Bronchial epithelial cell (primary cell): ENCODE measurements around the gene FAM168A. TPM values are rescaled to one million over a fixed set of nuclear protein-coding genes. Genes with fewer than 3 reads are reported as not detected.

ENCODE experiments used
- DNase-seq: peaks from one replicate; pipeline ENCODE4 v3.0.0-alpha.2; 2010; ENCODE audit warnings: low read depth
- FAIRE-seq: peaks from 2 replicates; lab custom pipeline; 2011; peaks lifted over from hg19 to GRCh38; lab: Jason Lieb, UNC
- H3K27me3 ChIP-seq: 2 replicates; pipeline ENCODE4 v1.5.1; 2011; ENCODE audit warnings: low read length; ENCODE audit not compliant: control insufficient read depth, insufficient read depth
- H3K36me3 ChIP-seq: 2 replicates; pipeline ENCODE4 v1.5.1; 2011; ENCODE audit warnings: low read length; ENCODE audit not compliant: control insufficient read depth, insufficient read depth
- H3K4me3 ChIP-seq: 2 replicates; pipeline ENCODE4 v1.5.1; 2011; ENCODE audit warnings: mild to moderate bottlenecking, low read depth, low read length, control low read depth
- total RNA-seq: library from RNA; depleted of rRNA; stranded (reverse); fragments of >200 nt; gene quantifications from 2 replicates; pipeline ENCODE4 v1.2.1, GENCODE V29; 2014
- TF ChIP-seq, protein P1 (sequence below): IDR thresholded peaks from 2 replicates; pipeline ENCODE4 v1.5.1; 2011; ENCODE audit warnings: mild to moderate bottlenecking, moderate library complexity, low read length, control low read depth, inconsistent platforms; ENCODE audit not compliant: insufficient read depth, severe bottlenecking

Gene FAM168A
- total RNA-seq, 1 donor from 2014 or later = 4.7 TPM

DNA sequence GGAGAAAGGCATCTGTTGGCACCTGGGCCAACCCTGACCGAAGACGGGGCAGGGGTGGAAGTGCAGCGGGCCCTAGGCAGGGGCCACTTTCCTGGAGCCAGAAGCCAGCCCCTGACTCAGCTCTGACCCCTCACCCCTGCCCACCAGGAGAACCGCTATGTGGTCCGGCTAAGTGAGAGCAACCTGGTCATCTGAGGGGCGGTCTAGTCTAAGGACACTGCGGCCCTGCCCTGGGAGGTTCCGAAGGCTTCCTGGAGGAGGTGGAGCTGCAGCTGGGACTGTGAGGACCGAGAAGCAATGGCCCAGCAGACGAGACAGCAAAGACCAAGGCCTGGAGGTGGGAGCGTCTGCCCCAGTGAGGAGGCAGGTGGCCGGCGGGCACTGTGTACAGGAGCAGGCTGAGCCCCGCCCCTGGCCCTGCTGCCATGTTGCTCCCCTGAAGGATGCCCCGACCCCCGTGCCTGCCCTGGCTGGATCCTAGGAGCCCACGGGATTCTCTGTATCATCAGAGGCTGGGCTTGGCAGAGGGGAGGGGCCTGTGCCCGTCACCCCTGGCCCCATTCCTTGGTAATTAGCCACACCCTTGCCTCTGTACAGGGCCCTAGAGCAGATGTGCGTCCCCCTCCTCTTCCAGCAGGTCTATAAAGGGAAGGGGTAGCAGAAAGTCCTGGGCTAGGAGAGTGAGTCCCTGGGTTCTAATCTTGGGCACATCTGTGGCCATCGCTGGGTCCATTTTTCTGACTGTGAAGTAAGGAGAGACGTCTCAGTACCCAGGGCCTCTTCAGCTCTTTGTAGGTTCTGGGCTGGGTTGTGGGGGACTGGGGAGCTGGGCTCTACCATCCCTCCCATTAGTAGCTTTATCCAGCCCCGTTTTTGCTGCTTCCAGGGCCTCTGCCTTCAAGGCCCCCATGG lies 202.4 kb downstream of the FAM168A start:
- FAIRE-seq (no peak), DNase-seq (no peak)
- H3K4me3 ChIP-seq = no peak overlapping the region
- H3K36me3 ChIP-seq = peaks cover 23% of the 10 kb centered on the region
- H3K27me3 ChIP-seq = no peaks in the 10 kb centered on the region
- TF ChIP-seq, protein P1, sequence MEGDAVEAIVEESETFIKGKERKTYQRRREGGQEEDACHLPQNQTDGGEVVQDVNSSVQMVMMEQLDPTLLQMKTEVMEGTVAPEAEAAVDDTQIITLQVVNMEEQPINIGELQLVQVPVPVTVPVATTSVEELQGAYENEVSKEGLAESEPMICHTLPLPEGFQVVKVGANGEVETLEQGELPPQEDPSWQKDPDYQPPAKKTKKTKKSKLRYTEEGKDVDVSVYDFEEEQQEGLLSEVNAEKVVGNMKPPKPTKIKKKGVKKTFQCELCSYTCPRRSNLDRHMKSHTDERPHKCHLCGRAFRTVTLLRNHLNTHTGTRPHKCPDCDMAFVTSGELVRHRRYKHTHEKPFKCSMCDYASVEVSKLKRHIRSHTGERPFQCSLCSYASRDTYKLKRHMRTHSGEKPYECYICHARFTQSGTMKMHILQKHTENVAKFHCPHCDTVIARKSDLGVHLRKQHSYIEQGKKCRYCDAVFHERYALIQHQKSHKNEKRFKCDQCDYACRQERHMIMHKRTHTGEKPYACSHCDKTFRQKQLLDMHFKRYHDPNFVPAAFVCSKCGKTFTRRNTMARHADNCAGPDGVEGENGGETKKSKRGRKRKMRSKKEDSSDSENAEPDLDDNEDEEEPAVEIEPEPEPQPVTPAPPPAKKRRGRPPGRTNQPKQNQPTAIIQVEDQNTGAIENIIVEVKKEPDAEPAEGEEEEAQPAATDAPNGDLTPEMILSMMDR = no peak

DNA sequence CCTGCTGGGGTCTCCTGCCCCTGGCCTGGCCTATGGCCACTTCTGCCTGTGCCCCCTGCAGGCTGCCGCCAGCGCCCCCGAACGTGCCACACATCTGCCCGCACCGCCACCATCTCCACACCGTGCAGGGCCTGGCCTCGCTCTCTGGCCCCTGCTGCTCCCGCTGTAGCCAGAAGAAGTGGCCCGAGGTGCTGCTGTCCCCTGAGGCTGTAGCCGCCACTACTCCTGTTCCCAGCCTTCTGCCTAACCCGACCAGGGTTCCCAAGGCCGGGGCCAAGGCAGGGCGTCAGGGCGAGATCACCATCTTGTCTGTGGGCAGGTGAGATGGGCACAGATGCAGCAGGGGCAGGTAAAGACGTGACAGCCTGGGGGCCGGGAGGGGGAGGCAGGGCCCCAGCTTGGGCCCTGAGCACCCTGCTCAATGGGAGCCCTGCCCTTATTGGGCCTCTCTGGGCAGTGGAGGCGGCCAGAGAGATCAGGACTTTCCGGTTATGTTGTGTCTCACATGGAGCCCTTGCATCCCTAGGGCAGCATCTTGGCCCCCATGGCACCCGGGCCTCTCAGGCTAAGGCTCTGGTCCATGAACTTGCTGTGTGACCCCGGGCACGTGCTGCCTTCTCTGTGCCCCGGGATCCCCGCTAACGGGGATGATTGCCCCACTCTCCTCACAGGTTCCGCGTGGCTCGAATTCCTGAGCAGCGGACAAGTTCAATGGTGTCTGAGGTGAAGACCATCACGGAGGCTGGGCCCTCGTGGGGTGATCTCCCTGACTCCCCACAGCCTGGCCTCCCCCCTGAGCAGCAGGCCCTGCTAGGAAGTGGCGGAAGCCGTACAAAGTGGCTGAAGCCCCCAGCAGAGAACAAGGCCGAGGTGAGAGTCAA lies 203.3 kb downstream of the FAM168A start:
- FAIRE-seq (no peak), DNase-seq (no peak)
- TF ChIP-seq, protein P1 = no peak
- Histone ChIP-seq H3K4me3 (no peak overlapping the region), H3K36me3 (peaks cover 23% of the 10 kb centered on the region), H3K27me3 (no peaks in the 10 kb centered on the region)

DNA sequence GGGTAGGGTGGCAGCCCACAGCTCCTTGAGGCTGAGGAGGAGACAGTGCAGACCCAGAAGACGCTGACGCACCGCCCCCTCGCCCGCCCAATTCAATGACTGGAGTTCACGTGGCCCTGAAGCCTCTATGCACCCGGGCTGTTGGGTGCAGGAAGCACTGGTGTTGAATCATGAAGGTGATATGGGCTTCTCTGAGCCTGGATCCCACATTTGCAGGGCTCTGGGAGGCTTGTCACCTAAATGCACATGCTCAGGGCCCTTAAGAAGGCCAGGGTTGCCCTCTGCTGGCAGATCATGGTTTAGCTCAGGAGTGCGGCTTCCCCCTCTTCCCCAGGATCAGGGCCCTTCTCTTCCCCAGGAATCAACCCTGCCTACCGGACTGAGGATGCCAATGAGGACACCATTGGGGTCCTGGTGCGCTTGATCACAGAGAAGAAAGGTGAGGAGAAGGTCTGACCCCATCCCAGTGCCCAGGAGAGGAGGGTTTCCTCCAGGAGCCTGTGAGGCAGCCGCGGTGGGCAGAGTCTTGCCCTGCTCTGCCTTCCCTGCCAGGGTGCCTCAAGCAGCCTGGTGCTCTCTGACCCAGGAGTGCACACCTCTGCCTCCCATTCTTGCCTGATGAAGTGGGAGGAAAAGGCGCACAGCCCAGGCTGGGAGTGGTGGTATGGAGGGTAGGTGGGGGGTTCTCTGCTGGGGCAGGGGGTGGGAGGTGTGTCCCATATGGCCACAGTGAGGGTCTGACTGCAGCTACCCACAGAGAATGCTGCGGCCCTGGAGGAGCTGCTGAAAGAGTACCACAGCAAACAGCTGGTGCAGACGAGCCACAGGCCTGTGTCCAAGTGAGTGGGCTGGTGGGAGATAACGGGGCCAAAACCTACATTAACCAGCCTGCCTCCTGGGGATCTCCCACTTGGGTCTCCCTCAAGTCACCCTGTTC lies 204.2 kb downstream of the FAM168A start:
- Histone ChIP-seq H3K27me3 (no peaks in the 10 kb centered on the region), H3K4me3 (no peak overlapping the region), H3K36me3 (peaks cover 24% of the 10 kb centered on the region)
- DNase-seq (peak; percentile 69), FAIRE-seq (no peak)
- TF ChIP-seq, protein P1 = peak; percentile 89

DNA sequence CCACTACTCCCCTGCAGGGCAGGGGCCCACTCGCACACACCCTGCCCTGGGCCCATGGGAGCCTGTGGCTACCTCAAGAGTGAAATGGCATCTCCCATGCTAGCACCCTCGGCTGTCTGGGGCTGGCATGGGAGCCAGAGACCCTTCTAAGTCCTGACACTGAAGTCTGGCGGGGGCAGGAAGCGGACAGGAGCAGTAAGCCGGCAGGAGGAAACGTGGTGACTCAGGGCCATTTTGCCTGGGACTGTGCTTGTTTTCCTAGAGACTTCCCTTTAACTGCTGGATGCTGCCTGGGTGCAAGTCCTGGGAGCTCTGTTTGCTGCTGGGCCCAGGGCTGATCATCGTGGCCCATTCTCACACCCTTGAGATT lies 204.9 kb downstream of the FAM168A start:
- DNase-seq (no peak), FAIRE-seq (peak; percentile 23)
- Histone ChIP-seq H3K27me3 (no peaks in the 10 kb centered on the region), H3K4me3 (no peak overlapping the region), H3K36me3 (peaks cover 24% of the 10 kb centered on the region)
- TF ChIP-seq, protein P1 = no peak
